AG04450 (cell line): Measurements from ENCODE around the gene SYNGAP1. TPM values are rescaled to one million over a fixed set of nuclear protein-coding genes. Genes with fewer than 3 reads are reported as not detected.
A peak's percentile ranks its signal among the peaks of the same experiment; 100 is the strongest.

Source experiments
- CTCF ChIA-PET: fragments of 300-600, 350-600 bp; formaldehyde crosslinking; extraction: SDS; loops from one replicate; lab custom pipeline; 2022; ENCODE audit warnings: antibody characterized with exemption, inconsistent platforms; lab: Charles Lee
- POLR2A ChIA-PET: fragments of 350-600 bp; formaldehyde crosslinking; extraction: SDS; loops from one replicate; lab custom pipeline; 2021; ENCODE audit warnings: antibody characterized with exemption, inconsistent platforms; lab: Yijun Ruan, JAX
- DNase-seq: peaks from one replicate; pipeline ENCODE4 v3.0.0-alpha.2; 2011; ENCODE audit warnings: low read depth, low spot score
- H3K27ac ChIP-seq: one replicate; pipeline ENCODE4 v1.5.1; 2012; ENCODE audit warnings: low read depth, low read length, control low read depth
- H3K27me3 ChIP-seq: one replicate; pipeline ENCODE4 v1.6.0; 2012; ENCODE audit warnings: low read length; ENCODE audit not compliant: control insufficient read depth, insufficient read depth
- H3K4me3 ChIP-seq: 2 replicates; pipeline ENCODE4 v1.5.1; 2011; ENCODE audit warnings: mild to moderate bottlenecking, low read depth, low read length, control low read depth
- H3K9me3 ChIP-seq: 2 replicates; pipeline ENCODE4 v1.5.1; 2012; ENCODE audit warnings: low read length; ENCODE audit not compliant: control insufficient read depth, insufficient read depth
- polyA plus RNA-seq: library from polyadenylated mRNA; depleted of rRNA; stranded (reverse); fragments of >200 nt; gene quantifications from 2 replicates; pipeline ENCODE4 v1.2.3, GENCODE V29; 2011
- TF ChIP-seq, protein P1 (sequence below): IDR thresholded peaks from 2 replicates; pipeline ENCODE4 v1.5.1; 2011; ENCODE audit warnings: low read depth, low read length, control low read depth, inconsistent platforms

The SYNGAP1 gene
- polyA plus RNA-seq, 1 experiment, result 5.3 TPM

DNA sequence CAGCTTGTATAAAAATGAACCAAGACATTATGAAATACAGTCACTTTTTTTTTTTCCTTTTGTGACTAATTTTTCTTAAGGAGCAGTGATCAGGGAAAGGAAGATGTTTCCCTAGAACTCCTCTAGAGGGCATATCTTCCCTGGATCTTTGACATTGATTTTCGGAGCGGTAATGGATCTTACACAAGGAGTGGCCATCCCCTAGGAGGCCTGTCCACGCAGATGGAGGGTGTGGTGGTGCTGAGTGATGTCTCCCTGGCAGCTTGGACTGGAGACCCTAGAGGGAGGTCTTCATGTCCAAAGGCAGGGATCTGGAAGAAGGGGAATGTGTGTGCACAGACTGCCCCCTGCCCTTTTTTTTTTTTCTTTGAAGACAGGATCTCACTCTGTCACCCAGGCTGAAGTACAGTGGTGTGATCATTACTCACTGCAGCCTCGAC lies 35.3 kb upstream of the SYNGAP1 start:
- Histone ChIP-seq H3K27me3 (no peaks in the 10 kb centered on the region), H3K4me3 (no peak overlapping the region), H3K27ac (no peak overlapping the region), H3K9me3 (no peaks in the 10 kb centered on the region; the same call in 1 of the 2 replicates)
- TF ChIP-seq, protein P1, sequence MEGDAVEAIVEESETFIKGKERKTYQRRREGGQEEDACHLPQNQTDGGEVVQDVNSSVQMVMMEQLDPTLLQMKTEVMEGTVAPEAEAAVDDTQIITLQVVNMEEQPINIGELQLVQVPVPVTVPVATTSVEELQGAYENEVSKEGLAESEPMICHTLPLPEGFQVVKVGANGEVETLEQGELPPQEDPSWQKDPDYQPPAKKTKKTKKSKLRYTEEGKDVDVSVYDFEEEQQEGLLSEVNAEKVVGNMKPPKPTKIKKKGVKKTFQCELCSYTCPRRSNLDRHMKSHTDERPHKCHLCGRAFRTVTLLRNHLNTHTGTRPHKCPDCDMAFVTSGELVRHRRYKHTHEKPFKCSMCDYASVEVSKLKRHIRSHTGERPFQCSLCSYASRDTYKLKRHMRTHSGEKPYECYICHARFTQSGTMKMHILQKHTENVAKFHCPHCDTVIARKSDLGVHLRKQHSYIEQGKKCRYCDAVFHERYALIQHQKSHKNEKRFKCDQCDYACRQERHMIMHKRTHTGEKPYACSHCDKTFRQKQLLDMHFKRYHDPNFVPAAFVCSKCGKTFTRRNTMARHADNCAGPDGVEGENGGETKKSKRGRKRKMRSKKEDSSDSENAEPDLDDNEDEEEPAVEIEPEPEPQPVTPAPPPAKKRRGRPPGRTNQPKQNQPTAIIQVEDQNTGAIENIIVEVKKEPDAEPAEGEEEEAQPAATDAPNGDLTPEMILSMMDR, result peak; percentile 67
- POLR2A ChIA-PET, result interaction anchor here (0.7 kb wide), 1 partner anchor 190 kb away, joined by 3 read pairs; no protein-coding TSS in a partner anchor
- CTCF ChIA-PET, result interaction anchor here (0.6 to 1.5 kb wide), 6 partner anchors 9 to 70 kb away, joined by 3 to 7 read pairs (median 4); partner anchors contain the start of gene ZBTB9
- DNase-seq, result peak; percentile 34

DNA sequence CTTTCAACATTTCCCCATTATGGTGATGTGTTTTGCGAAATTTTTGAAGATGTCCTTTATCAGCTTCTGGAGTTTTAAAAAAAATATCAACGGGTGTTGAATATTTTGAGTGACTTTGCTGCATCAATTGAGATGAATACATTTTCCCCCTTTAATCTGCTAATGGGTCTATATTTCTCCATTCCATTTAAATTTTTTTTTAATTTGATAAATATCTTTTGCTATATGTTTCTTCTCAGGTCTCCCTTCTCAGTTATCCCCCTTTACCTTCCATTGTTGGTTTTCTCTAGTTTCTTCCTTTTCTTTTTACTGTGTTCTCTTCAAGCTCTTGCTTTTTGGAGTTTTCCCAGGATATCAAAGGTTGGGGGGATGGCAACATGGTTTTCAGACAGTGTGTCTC lies 29.7 kb upstream of the SYNGAP1 start:
- CTCF ChIA-PET, result interaction anchor here (0.7 to 2.0 kb wide), 11 partner anchors 12 to 192 kb away, joined by 3 to 23 read pairs (median 11); partner anchors contain the start of genes CUTA, SYNGAP1, ZBTB22 and ZBTB9
- TF ChIP-seq, protein P1, result no peak
- Histone ChIP-seq H3K27ac (no peak overlapping the region), H3K27me3 (no peaks in the 10 kb centered on the region), H3K9me3 (no peaks in the 10 kb centered on the region; the same call in 1 of the 2 replicates), H3K4me3 (no peak overlapping the region)
- POLR2A ChIA-PET, result no interaction called here
- DNase-seq, result no peak

DNA sequence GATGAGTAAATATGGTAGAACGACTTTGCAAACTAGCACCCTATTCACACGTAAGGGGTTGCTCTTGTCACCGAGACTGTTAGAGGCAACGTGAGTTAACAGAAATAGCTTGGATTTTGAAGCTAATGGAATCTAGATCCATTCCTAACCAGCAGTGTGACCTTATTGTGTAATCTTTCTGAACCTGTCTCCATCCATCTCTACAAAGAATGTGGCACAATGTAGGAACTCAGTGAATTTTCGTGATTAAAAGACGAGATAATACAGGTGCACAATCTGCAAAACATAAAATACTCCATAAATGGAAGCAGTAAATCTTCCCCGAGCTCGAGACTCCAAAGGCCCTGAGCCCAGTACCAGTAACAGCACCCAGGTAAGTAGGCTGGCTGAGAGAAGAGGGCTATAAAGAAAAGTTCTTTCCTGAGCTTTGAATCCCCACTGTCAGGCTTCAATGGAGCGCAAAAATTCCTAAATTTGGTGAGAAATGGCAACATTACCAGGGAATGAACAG lies 29.0 kb upstream of the SYNGAP1 start:
- no peaks in the 10 kb centered on the region; the same call in 1 of the 2 replicates for H3K9me3 ChIP-seq
- peak overlapping the region; percentile 36; the same call in 1 of the 2 replicates for H3K4me3 ChIP-seq
- TF ChIP-seq, protein P1, result no peak
- ChIA-PET CTCF (interaction anchor here (0.6 to 2.0 kb wide), 25 partner anchors 10 to 192 kb away, joined by 3 to 23 read pairs (median 5); partner anchors contain the start of genes CUTA, SYNGAP1, ZBTB22 and ZBTB9), POLR2A (no interaction called here)
- H3K27ac ChIP-seq, result peak overlapping the region; percentile 89
- no peaks in the 10 kb centered on the region for H3K27me3 ChIP-seq
- DNase-seq, result no peak

DNA sequence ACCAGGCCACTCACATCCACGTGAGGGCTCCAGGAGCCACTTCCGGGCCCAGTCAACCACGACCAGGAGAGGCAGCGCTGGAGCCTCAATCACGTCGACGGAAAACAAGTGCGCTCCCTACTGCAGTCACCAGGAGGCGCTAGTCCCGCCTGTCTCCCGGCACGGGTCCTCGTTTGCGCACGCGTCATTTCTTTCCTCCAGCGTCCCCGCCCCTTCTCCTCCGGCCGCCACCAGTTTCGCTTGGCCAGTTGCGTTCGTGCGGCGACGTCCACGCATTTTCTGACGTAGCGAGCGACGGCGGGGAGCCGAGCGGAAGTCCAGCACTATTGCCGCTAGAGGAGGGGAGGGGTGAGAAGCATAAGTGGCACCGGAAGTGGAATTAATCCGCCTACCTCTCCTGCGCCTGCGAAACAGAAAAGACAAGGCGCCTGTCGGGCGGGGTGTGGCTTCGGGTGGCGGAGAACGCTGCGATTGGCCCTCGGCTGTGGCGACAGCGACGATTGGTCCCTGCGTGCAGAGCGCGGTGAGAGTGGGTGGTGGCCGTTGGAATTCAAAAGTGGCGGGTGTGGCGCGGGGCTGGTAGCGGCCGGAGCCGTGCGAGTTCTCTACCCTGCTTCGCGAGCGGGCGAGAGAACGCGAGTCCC lies 28.5 kb upstream of the SYNGAP1 start, which contains the start of gene KIFC1:
Gene KIFC1, plus strand, starts transcription at position 546 of the 644 bp plus-strand sequence. CDS start 163 bp downstream, outside the sequence.
- ChIA-PET POLR2A (no interaction called here), CTCF (interaction anchor here (0.6 to 2.0 kb wide), 21 partner anchors 11 to 101 kb away, joined by 3 to 23 read pairs (median 6); partner anchors contain the start of genes CUTA, SYNGAP1 and ZBTB22)
- TF ChIP-seq, protein P1, result peak; percentile 95
- Histone ChIP-seq H3K27me3 (no peaks in the 10 kb centered on the region), H3K4me3 (peak within 1 kb of the TSS; percentile 92), H3K27ac (peak within 1 kb of the TSS; percentile 89), H3K9me3 (no peaks in the 10 kb centered on the region; the same call in 1 of the 2 replicates)
- peak; percentile 100 for DNase-seq
